ENCODE data around the gene CLN6. TPM values are rescaled to one million over a fixed set of nuclear protein-coding genes. Genes with fewer than 3 reads are reported as not detected.
A peak's percentile ranks its signal among the peaks of the same experiment; 100 is the strongest.

The CLN6 gene
- total RNA-seq, 1 experiment from 2014 or later, result 68.7 TPM

- ATAC-seq (no peak), DNase-seq (ENCODE audit: low read depth, low spot score) (no peak)
- POLR2A ChIA-PET, result no interaction called here
- no peak for TF ChIP-seq SIN3A (IDR thresholded peaks at IDR 0.05; ENCODE audit: borderline replicate concordance, insufficient read depth, low read depth, low read length)
- TF ChIP-seq CTCF (IDR thresholded peaks at IDR 0.05), result no peak
- no peak for TF ChIP-seq POLR2AphosphoS5 (IDR thresholded peaks at IDR 0.05; ENCODE audit: low read depth, low read length)
- TF ChIP-seq, protein P1, sequence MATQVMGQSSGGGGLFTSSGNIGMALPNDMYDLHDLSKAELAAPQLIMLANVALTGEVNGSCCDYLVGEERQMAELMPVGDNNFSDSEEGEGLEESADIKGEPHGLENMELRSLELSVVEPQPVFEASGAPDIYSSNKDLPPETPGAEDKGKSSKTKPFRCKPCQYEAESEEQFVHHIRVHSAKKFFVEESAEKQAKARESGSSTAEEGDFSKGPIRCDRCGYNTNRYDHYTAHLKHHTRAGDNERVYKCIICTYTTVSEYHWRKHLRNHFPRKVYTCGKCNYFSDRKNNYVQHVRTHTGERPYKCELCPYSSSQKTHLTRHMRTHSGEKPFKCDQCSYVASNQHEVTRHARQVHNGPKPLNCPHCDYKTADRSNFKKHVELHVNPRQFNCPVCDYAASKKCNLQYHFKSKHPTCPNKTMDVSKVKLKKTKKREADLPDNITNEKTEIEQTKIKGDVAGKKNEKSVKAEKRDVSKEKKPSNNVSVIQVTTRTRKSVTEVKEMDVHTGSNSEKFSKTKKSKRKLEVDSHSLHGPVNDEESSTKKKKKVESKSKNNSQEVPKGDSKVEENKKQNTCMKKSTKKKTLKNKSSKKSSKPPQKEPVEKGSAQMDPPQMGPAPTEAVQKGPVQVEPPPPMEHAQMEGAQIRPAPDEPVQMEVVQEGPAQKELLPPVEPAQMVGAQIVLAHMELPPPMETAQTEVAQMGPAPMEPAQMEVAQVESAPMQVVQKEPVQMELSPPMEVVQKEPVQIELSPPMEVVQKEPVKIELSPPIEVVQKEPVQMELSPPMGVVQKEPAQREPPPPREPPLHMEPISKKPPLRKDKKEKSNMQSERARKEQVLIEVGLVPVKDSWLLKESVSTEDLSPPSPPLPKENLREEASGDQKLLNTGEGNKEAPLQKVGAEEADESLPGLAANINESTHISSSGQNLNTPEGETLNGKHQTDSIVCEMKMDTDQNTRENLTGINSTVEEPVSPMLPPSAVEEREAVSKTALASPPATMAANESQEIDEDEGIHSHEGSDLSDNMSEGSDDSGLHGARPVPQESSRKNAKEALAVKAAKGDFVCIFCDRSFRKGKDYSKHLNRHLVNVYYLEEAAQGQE (IDR thresholded peaks at IDR 0.05; ENCODE audit: insufficient read depth in 1 of 2, low read depth in 2 of 2, low read length in 1 of 2), result no peak
- no peaks in the 10 kb centered on the region for H3K36me3 ChIP-seq (ENCODE audit: control insufficient read depth, insufficient read depth, low read length)
- H3K4me3 ChIP-seq (ENCODE audit: low read depth in 2 of 2, low read length in 2 of 2), result no peak overlapping the region
- no peak overlapping the region for H3K27ac ChIP-seq (ENCODE audit: low read length)
- no peaks in the 10 kb centered on the region for H3K9me3 ChIP-seq (ENCODE audit: control insufficient read depth, insufficient read depth, low read depth, low read length)
- in situ Hi-C loops (cut with HindIII; ENCODE audit: low pct_unique_long_range_greater_than_20kb, low sequenced_read_pairs), result no loop called here
- intact Hi-C loops (cut with micrococcal nuclease; ENCODE audit: unreplicated experiment), result no loop called here
- BruUV-seq (replicated peaks), result no TSS peak
- CTCF ChIA-PET, result interaction anchor here (0.6 to 1.3 kb wide), 2 partner anchors 36 to 75 kb away, joined by 6 read pairs; no protein-coding TSS in a partner anchor
- peaks cover 16% of the 10 kb centered on the region for H3K4me1 ChIP-seq (ENCODE audit: control insufficient read depth, insufficient read depth, low read length)
- H3K27me3 ChIP-seq (ENCODE audit: control insufficient read depth, insufficient read depth, low read length), result no peaks in the 10 kb centered on the region
Observed at GRCh38 chr15:68231102-68231818, 1.7 kb upstream of the CLN6 start.

DNA sequence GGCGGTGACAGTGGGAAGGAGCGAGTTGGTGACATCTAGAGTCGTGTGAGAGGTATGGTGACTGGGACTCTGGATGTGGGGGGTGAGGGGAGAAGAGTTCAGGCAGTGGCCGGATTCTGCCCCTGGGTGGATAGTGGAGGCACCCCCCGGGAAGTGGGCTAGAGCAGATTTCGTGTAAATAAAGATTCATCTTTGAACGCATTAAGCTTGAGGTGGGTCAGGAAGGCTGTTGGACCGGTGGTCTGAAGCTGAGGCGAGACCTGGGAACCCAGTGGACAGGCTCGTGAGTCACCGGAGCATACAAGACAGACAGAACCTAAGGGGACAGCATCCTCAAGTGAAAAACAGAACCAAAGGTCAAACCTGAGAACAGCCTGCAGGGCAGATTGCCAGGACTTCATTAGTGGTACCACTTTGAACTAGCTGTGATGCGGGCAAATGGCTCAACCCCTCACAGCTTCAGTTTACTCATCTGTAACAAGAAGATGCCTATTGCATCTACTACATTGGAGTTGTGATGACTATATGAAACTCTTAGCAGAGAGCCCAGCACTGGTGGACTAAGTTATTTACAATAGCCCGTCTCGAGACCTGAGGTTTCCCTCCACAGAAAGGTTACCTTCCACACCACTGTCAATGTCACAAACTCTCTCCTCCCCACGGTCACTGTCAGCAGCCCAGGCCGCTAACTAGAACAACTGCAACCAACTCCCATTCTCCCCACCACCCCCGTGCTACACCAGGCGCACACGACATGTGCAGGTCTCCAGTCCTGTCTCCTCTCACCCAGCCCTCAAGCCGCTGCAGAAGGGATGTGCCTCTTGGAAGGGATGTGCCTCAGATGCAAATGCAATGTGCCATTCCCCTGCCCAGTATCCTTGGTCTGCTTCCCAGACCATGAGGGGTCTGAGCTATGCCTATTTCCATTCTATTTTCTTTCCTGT lies 901 bp upstream of the CLN6 start:
- ATAC-seq (peak; percentile 50), DNase-seq (ENCODE audit: low read depth, low spot score) (no peak)
- Histone ChIP-seq H3K9me3 (ENCODE audit: control insufficient read depth, insufficient read depth, low read depth, low read length) (no peaks in the 10 kb centered on the region), H3K4me1 (ENCODE audit: control insufficient read depth, insufficient read depth, low read length) (peaks cover 16% of the 10 kb centered on the region), H3K27ac (ENCODE audit: low read length) (peak overlapping the region; percentile 77), H3K4me3 (ENCODE audit: low read depth in 2 of 2, low read length in 2 of 2) (peak overlapping the region; percentile 83 to 89), H3K36me3 (ENCODE audit: control insufficient read depth, insufficient read depth, low read length) (no peaks in the 10 kb centered on the region), H3K27me3 (ENCODE audit: control insufficient read depth, insufficient read depth, low read length) (no peaks in the 10 kb centered on the region)
- in situ Hi-C loops (cut with HindIII; ENCODE audit: low pct_unique_long_range_greater_than_20kb, low sequenced_read_pairs) (no loop called here), intact Hi-C loops (cut with micrococcal nuclease; ENCODE audit: unreplicated experiment) (no loop called here)
- TF ChIP-seq CTCF (IDR thresholded peaks at IDR 0.05) (no peak), SIN3A (IDR thresholded peaks at IDR 0.05; ENCODE audit: borderline replicate concordance, insufficient read depth, low read depth, low read length) (no peak), TCF7L2 (IDR thresholded peaks at IDR 0.05; ENCODE audit: low read depth, low read length) (no peak), POLR2AphosphoS5 (IDR thresholded peaks at IDR 0.05; ENCODE audit: low read depth, low read length) (no peak)
- TF ChIP-seq, protein P1 (IDR thresholded peaks at IDR 0.05; ENCODE audit: insufficient read depth in 1 of 2, low read depth in 2 of 2, low read length in 1 of 2), result no peak
- ChIA-PET CTCF (no interaction called here), POLR2A (no interaction called here)
- TSS peak; percentile 94 for BruUV-seq (replicated peaks)
